ENCODE results near the gene MLXIP.

Gene MLXIP

GRCh38 chr12:122150127-122150681 lies 71.6 kb downstream of the MLXIP start:
- Histone ChIP-seq H3K27ac (ENCODE audit: low read length) (no peak overlapping the region), H3K4me3 (ENCODE audit: low read length) (no peak overlapping the region), H3K9me3 (ENCODE audit: control insufficient read depth, low read depth, low read length) (no peaks in the 10 kb centered on the region), H3K4me1 (ENCODE audit: control insufficient read depth, low read depth, low read length) (peaks cover 3% of the 10 kb centered on the region), H3K27me3 (ENCODE audit: control insufficient read depth, insufficient read depth, low read length) (no peaks in the 10 kb centered on the region), H3K36me3 (ENCODE audit: control insufficient read depth, low read depth, low read length) (no peaks in the 10 kb centered on the region), H3K9ac (ENCODE audit: low read length) (no peak overlapping the region)

- Histone ChIP-seq H3K27ac (ENCODE audit: low read length) (no peak overlapping the region), H3K36me3 (ENCODE audit: control insufficient read depth, low read depth, low read length) (no peaks in the 10 kb centered on the region), H3K4me3 (ENCODE audit: low read length) (no peak overlapping the region), H3K9me3 (ENCODE audit: control insufficient read depth, low read depth, low read length) (no peaks in the 10 kb centered on the region), H3K27me3 (ENCODE audit: control insufficient read depth, insufficient read depth, low read length) (no peaks in the 10 kb centered on the region), H3K4me1 (ENCODE audit: control insufficient read depth, low read depth, low read length) (peaks cover 3% of the 10 kb centered on the region), H3K9ac (ENCODE audit: low read length) (no peak overlapping the region)
These were observed 74.2 kb downstream of the MLXIP start for GRCh38 chr12:122152754-122153153.

GRCh38 chr12:122155705-122156104 lies 77.1 kb downstream of the MLXIP start:
- no peaks in the 10 kb centered on the region for H3K9me3 ChIP-seq (ENCODE audit: control insufficient read depth, low read depth, low read length)
- no peak overlapping the region for H3K27ac ChIP-seq (ENCODE audit: low read length)
- H3K27me3 ChIP-seq (ENCODE audit: control insufficient read depth, insufficient read depth, low read length): no peaks in the 10 kb centered on the region
- no peak overlapping the region for H3K9ac ChIP-seq (ENCODE audit: low read length)
- H3K4me3 ChIP-seq (ENCODE audit: low read length): no peak overlapping the region
- H3K4me1 ChIP-seq (ENCODE audit: control insufficient read depth, low read depth, low read length): peaks cover 3% of the 10 kb centered on the region
- H3K36me3 ChIP-seq (ENCODE audit: control insufficient read depth, low read depth, low read length): no peaks in the 10 kb centered on the region

GRCh38 chr12:122158700-122159285 lies 80.2 kb downstream of the MLXIP start:
- no peaks in the 10 kb centered on the region for H3K27me3 ChIP-seq (ENCODE audit: control insufficient read depth, insufficient read depth, low read length)
- no peak overlapping the region for H3K4me3 ChIP-seq (ENCODE audit: low read length)
- no peak overlapping the region for H3K27ac ChIP-seq (ENCODE audit: low read length)
- no peaks in the 10 kb centered on the region for H3K4me1 ChIP-seq (ENCODE audit: control insufficient read depth, low read depth, low read length)
- H3K9ac ChIP-seq (ENCODE audit: low read length): no peak overlapping the region
- no peaks in the 10 kb centered on the region for H3K9me3 ChIP-seq (ENCODE audit: control insufficient read depth, low read depth, low read length)
- H3K36me3 ChIP-seq (ENCODE audit: control insufficient read depth, low read depth, low read length): no peaks in the 10 kb centered on the region

- Histone ChIP-seq H3K27me3 (ENCODE audit: control insufficient read depth, insufficient read depth, low read length) (no peaks in the 10 kb centered on the region), H3K4me1 (ENCODE audit: control insufficient read depth, low read depth, low read length) (no peaks in the 10 kb centered on the region), H3K9ac (ENCODE audit: low read length) (no peak overlapping the region), H3K27ac (ENCODE audit: low read length) (no peak overlapping the region), H3K36me3 (ENCODE audit: control insufficient read depth, low read depth, low read length) (no peaks in the 10 kb centered on the region), H3K4me3 (ENCODE audit: low read length) (no peak overlapping the region), H3K9me3 (ENCODE audit: control insufficient read depth, low read depth, low read length) (no peaks in the 10 kb centered on the region)
These were observed 81.3 kb downstream of the MLXIP start for GRCh38 chr12:122159882-122160281.

GRCh38 chr12:122160761-122161160 lies 82.2 kb downstream of the MLXIP start:
- no peak overlapping the region for H3K27ac ChIP-seq (ENCODE audit: low read length)
- no peak overlapping the region for H3K4me3 ChIP-seq (ENCODE audit: low read length)
- no peaks in the 10 kb centered on the region for H3K4me1 ChIP-seq (ENCODE audit: control insufficient read depth, low read depth, low read length)
- no peaks in the 10 kb centered on the region for H3K9me3 ChIP-seq (ENCODE audit: control insufficient read depth, low read depth, low read length)
- no peak overlapping the region for H3K9ac ChIP-seq (ENCODE audit: low read length)
- no peaks in the 10 kb centered on the region for H3K36me3 ChIP-seq (ENCODE audit: control insufficient read depth, low read depth, low read length)
- no peaks in the 10 kb centered on the region for H3K27me3 ChIP-seq (ENCODE audit: control insufficient read depth, insufficient read depth, low read length)

- Histone ChIP-seq H3K27ac (ENCODE audit: low read length) (no peak overlapping the region), H3K27me3 (ENCODE audit: control insufficient read depth, insufficient read depth, low read length) (no peaks in the 10 kb centered on the region), H3K4me3 (ENCODE audit: low read length) (no peak overlapping the region), H3K9me3 (ENCODE audit: control insufficient read depth, low read depth, low read length) (no peaks in the 10 kb centered on the region), H3K4me1 (ENCODE audit: control insufficient read depth, low read depth, low read length) (no peaks in the 10 kb centered on the region), H3K36me3 (ENCODE audit: control insufficient read depth, low read depth, low read length) (no peaks in the 10 kb centered on the region), H3K9ac (ENCODE audit: low read length) (no peak overlapping the region)
These were observed 83.1 kb downstream of the MLXIP start for GRCh38 chr12:122161682-122162081.

- no peaks in the 10 kb centered on the region for H3K4me1 ChIP-seq (ENCODE audit: control insufficient read depth, low read depth, low read length)
- no peaks in the 10 kb centered on the region for H3K36me3 ChIP-seq (ENCODE audit: control insufficient read depth, low read depth, low read length)
- no peaks in the 10 kb centered on the region for H3K27me3 ChIP-seq (ENCODE audit: control insufficient read depth, insufficient read depth, low read length)
- H3K27ac ChIP-seq (ENCODE audit: low read length): no peak overlapping the region
- no peak overlapping the region for H3K9ac ChIP-seq (ENCODE audit: low read length)
- H3K4me3 ChIP-seq (ENCODE audit: low read length): no peak overlapping the region
- no peaks in the 10 kb centered on the region for H3K9me3 ChIP-seq (ENCODE audit: control insufficient read depth, low read depth, low read length)
These were observed 84.4 kb downstream of the MLXIP start for GRCh38 chr12:122162976-122163375.

- no peaks in the 10 kb centered on the region for H3K27me3 ChIP-seq (ENCODE audit: control insufficient read depth, insufficient read depth, low read length)
- no peaks in the 10 kb centered on the region for H3K36me3 ChIP-seq (ENCODE audit: control insufficient read depth, low read depth, low read length)
- H3K9ac ChIP-seq (ENCODE audit: low read length): no peak overlapping the region
- no peak overlapping the region for H3K4me3 ChIP-seq (ENCODE audit: low read length)
- H3K9me3 ChIP-seq (ENCODE audit: control insufficient read depth, low read depth, low read length): no peaks in the 10 kb centered on the region
- no peaks in the 10 kb centered on the region for H3K4me1 ChIP-seq (ENCODE audit: control insufficient read depth, low read depth, low read length)
- H3K27ac ChIP-seq (ENCODE audit: low read length): no peak overlapping the region
These were observed 88.1 kb downstream of the MLXIP start for GRCh38 chr12:122166422-122167349.

- Histone ChIP-seq H3K36me3 (ENCODE audit: control insufficient read depth, low read depth, low read length) (no peaks in the 10 kb centered on the region), H3K9ac (ENCODE audit: low read length) (no peak overlapping the region), H3K9me3 (ENCODE audit: control insufficient read depth, low read depth, low read length) (no peaks in the 10 kb centered on the region), H3K27ac (ENCODE audit: low read length) (no peak overlapping the region), H3K27me3 (ENCODE audit: control insufficient read depth, insufficient read depth, low read length) (no peaks in the 10 kb centered on the region), H3K4me3 (ENCODE audit: low read length) (no peak overlapping the region), H3K4me1 (ENCODE audit: control insufficient read depth, low read depth, low read length) (no peaks in the 10 kb centered on the region)
These were observed 88.9 kb downstream of the MLXIP start for GRCh38 chr12:122167356-122167925.

GRCh38 chr12:122168492-122168891 lies 89.9 kb downstream of the MLXIP start:
- Histone ChIP-seq H3K9me3 (ENCODE audit: control insufficient read depth, low read depth, low read length) (no peaks in the 10 kb centered on the region), H3K27me3 (ENCODE audit: control insufficient read depth, insufficient read depth, low read length) (no peaks in the 10 kb centered on the region), H3K4me1 (ENCODE audit: control insufficient read depth, low read depth, low read length) (no peaks in the 10 kb centered on the region), H3K27ac (ENCODE audit: low read length) (no peak overlapping the region), H3K4me3 (ENCODE audit: low read length) (no peak overlapping the region), H3K9ac (ENCODE audit: low read length) (no peak overlapping the region), H3K36me3 (ENCODE audit: control insufficient read depth, low read depth, low read length) (no peaks in the 10 kb centered on the region)
